NCI-H524 (cell line): ENCODE data around the gene DENND4B.

Experiments
- DNase-seq, 2 experiments: peaks; one replicate each; lab custom pipeline; 2025; lab: John Stamatoyannopoulos, UW

Gene DENND4B

GRCh38 chr1:153968408-153968807 is 21.9 kb upstream of the DENND4B start:
- DNase-seq, result no peak

DNA sequence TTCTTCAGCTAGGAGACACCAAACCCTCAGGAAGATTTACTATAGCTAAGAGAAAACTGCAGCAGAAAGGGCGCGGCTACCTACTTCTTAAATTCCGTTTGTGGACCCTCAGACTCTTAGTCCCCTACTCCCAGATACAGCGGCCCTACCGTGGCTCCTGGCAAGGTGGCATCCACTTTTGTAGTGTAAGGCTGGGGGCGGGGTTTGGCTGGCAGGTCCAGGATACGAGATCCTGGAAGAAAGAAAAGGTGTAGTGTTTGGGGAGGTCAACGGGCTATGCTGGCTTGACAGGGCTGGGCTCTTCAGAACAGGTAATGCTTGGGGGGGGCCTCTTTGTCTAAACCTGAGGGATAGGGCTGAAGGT is 21.5 kb upstream of the DENND4B start:
- DNase-seq, result no peak

DNA sequence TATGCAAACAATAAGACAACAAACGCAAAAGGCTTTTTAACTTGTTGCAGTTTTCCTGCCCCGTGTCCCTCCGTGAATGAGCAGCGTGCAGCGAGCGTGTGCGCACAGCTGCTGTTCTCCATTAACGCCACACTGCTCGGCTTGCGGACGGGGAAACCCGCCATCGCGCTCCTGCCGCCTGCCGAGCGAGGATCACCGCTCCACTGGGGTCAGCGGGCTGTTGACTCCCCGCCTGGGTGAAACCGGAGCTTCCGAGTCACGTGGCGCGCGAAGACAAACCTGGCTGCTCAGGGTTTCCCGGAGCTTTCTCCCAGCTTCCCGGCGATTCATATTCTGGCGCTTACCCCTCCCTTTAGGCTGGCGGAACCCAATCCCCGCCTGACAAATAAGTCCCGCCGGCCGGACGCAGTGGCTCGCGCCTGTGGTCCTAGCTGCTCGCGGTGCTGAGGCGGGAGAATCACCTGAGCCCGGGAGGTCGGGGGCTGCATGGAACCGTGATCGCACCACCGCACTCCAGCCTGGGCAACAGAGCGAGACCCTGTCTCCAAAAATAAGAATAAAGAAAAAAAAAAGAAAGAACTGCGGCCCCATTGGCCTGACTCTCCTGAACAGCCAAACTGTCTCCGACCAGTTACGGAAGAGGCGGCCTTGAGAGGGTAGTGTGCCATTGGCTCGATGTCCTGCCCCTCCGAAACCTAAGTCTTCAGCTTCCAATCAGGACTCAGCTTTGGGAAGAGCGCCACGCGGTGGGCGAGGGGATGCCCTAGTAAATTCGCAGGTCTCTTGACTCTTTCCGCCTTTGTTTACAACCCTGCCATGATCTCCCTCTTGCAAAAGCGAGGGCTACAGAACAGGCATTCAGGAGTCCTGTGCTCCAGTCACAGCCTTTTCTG is 20.8 kb upstream of the DENND4B start, which contains the start of gene CREB3L4:
CREB3L4 (plus strand) TSS at position 796 of the 893 bp plus-strand sequence. CDS start 624 bp downstream, outside the sequence.
- peak; percentile 93 to 96 for DNase-seq

DNA sequence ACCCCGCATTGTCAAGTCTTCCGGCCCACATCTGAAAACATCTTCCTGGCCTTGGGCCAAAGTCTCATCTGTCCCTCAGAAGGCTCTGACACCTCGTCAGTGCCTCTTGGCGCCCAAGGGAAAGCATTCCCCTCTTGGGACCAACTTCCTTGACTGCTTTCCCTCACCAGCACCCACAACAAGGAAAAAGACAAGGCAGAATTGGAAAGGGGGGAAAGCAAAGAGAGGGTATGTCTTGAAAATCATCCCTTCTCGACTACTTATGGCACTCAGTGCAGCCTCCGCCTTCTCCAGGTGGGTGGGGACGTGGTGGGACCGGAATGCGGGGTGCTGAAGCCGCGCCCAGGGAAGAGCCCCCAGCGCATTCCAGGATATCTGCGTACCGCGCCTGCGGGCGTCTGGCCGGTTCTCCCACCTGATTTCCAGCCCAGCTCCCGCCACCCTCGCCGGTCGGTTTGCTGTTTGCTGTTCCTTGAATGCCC is 17.4 kb upstream of the DENND4B start:
- DNase-seq, result peak; percentile 47 to 50

DNA sequence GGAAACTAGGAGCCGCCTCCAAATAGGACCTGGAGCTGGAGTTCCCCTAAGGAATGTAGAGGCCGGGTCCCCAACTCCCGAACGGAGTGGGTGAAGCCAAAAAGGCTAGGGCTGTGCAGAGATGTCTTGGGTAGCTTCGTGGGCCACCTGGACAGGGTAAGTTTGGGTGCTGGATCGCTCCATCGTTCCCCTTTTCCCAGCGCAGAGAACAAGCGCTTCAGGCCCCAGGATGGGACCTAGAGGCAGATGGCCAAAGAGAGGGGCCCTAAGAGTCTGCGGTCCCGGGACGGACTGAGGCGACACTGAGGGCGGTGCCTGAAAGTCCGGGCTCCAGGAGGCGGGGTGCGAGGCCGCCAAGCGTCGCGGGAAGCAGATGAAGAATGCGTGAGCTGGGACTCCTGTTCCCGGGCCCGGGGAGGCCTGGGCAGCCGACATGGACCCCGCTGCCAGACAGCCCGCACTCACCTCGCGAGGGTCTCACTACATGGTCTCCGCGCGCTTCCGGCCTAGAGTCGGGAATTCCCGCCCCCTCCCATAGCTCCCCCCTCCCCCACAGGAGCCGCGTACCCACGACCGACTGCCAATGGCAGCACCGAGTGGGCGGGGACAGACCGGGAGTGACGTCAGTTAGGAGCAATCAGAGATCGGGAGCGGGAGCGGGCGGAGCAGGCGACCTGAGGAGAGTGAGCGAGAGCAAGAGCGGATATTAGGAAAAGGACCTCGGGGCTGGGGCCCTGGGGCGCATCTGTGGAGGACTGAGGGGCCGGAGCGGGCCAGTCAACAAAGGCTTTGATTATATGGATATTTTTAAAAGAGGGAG is 16.7 kb upstream of the DENND4B start, which contains the start of gene SLC39A1:
SLC39A1 (minus strand) TSS at position 508 of the 820 bp plus-strand sequence. CDS start 822 bp downstream, outside the sequence.
- DNase-seq, result peak; percentile 89 to 97

DNA sequence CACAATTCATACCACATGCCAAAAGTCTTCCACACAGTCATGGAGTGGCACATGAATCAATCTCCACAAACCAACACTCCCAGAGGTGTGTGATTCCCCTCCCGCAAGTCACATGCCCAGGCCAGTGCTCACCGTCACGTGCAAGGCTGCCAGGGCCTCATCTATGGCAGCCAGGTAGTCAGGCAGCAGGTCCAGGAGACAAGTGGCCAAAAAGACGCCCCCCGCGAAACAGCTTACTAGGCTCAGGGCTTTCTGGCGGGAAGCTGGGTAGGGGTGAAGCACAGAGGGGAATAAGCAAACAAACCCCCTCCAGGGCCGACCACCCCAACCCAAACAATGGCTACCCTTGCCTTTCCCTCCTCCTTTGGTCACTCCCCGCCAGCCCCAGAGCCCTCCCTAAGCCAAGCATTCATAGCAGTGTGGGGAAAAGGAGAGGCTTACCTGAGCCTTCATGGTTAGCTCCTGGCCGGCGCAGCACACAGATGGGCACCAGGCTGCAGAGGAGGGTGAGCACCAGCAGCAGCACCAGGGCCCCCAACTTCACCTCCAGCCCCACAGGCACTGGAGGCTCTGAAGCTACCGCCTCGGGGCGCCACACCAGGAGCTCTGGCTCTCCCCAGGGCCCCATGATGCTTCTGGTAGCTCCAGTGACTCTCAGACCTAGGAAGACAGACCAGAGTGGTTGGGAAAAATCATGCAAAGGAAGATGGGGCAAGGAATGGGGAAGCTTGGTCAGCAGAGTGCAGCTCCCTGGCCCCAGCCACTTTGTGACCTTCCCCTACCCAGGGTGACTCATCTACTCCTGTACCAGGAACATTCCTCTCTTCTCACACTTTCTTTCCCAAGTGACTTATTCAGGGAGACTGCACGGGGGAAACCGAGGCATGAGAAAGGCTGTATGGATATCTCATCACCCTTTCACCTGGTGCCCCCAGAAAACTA is 15.8 kb upstream of the DENND4B start:
- no peak for DNase-seq

DNA sequence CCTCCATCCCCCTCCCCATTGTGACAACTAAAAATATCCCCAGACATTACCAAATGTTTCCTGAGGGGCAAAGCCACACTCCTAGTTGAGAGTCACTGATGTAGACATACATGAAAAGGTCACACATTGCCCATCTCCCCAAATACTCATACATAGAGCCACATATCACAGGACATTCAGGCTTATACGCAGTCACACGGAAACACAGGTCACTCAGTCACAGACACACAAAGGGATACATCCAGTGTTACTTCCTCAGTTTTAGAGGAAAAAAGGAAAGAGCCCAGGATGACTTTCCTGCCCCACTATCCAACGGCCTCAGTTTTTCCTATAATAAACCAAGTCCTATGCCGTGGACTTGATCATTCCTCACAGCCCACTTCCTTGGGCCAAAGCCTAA is 14.9 kb upstream of the DENND4B start:
- DNase-seq, result no peak

DNA sequence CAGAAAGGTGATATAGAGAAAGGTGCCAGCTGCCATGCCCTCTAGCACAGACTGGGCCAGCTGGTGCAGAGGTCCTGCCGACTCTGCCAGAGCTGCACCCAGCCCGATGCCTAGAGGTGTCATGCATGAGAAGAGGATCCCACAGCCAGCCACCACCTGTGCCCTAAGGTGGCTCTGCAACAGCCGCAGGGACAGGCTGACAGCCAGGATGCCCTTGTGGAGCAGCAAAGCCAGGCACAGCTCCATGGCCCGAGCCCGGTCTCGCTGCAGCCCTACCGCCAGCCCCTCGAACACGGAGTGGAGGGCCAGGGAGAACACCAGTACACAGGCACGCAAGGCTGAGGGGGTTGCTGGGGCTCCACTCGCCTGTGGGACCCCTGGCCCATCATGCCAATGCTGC is 13.7 kb upstream of the DENND4B start:
- no peak for DNase-seq

GRCh38 chr1:153959454-153959853 is 12.9 kb upstream of the DENND4B start:
- DNase-seq, result no peak

DNA sequence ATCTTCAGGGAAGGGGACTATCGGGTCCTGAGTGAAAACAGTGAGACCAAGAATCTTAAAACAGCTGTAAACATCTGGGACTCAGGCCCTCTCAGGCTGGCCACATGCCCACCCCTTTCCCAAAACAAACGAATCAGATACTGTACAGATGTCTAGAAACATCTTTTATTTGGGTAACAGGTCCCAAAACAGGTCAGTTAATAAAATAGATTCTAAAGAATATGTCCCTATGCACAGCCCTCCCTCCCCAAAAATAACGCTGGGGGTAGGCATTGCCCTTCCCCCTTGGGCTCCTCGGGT is 12.4 kb upstream of the DENND4B start:
- no peak for DNase-seq

GRCh38 chr1:153958111-153958960 is 11.8 kb upstream of the DENND4B start, which contains the start of gene CRTC2:
TSS of gene CRTC2 (minus strand) at chr1:153958612. CDS start at chr1:153958497, 115 bp downstream.
- DNase-seq, result peak; percentile 96 to 97

GRCh38 chr1:153957744-153958110 is 11.2 kb upstream of the DENND4B start:
- peak in 1 of 2 experiments; percentile 28 for DNase-seq

- DNase-seq, result no peak
Measured at GRCh38 chr1:153956997-153957715, 10.6 kb upstream of the DENND4B start.

- DNase-seq, result no peak
Measured at GRCh38 chr1:153954826-153955225, 8.3 kb upstream of the DENND4B start.

DNA sequence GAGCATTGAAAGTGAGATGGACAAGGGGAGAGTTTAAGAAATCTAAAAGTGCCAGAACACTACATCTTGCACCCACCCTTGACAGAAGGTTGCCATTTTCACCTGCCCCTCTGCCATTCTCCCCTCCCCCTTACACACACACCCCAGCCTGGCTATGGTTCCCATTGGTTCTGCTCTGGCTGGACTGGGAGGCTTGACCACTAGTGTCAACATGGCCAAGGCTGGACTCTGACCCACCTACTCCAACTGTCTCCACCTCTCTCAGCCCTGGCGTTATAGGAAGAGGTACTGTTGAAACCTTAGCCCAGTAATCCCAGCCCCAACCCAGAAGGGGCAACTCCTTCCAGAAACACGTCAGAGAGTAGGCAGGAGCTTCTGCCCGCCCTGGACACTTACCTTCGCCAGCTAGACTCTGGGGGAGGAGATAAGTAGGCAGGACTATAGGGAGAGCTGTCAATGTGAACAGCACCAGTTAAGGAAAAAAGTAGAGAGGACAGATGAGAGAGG is 7.4 kb upstream of the DENND4B start:
- no peak for DNase-seq

DNA sequence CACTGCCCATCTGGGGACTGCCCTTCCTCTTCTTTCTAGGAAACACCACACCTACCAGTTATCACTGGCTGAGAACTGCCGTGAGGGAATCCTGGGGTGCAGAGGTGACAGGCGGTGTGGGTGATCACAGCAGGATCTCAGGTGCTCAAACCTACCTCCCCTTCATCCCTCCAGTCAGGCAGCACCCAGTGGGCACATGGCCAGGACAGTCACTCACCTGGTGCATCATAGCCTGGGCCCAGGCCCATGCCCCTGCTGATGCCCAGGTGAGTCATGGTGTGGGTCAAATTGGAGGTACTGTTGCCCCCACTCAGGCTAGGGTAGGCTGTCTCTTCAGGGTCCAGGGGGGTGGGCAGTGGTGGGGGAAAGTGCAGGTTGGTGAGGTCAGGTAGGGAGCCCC is 5.3 kb upstream of the DENND4B start:
- no peak for DNase-seq

DNA sequence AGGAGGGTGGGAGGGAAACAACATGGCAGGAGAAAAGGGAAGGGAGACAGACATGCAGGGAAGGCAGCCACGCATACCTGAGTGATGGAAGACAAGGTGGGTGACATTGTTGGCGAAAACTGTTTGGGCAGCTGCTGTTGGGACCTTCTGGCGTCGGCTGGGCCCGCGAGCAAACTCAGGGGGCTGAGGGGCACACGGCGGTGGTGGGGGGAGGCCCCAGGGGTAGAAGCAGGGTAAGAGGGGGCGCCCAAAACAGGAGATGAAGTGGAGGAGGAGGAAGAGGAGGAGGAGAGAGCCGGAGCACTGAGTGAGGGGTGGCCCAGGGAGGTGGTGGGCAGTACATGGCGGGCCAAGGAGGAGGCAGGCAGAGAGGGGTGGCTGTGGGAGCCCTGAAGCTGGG is 4.7 kb upstream of the DENND4B start:
- no peak for DNase-seq

DNA sequence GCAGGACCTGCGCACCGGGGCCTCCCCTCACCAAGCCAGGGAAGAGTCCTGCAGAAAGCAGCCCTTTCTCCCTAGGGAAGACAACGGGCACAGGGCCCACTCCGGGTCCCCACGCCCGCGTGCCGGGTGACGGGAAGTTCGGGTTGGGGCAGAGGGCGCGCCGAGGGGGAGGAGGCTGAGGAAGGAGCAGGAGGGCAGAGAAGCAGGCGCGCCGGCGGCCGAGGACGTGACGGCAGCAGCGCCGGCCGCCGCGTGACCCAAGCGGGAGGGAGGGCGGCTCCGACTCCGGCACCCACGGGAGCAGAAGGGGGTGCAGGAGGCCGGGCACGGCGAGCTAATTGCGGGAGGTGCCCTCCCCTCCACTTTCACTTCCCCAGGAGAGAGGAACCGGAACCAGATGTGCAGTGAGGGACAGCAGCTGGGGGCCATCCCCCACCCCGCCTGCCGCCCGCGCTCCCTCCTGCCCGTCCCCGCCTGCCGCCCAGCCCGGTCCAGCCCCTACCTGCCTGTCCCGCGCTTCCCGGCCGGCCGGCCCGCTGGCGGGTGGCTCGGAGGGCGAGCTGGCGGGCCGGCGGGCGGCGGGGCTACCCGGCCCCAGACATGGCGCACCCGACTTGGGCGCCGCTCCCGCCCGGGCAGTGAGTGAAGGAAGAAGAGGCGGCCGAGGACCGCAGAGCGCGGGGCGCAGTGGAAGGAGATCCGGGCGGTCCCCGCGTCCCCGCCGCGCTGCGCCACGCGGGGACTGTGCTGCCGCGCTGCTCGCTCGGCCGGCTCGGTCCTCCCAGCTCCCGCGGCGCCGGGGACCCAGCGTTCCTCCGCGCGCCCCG is 510 bp downstream of the DENND4B start:
- DNase-seq, result peak in 1 of 2 experiments; percentile 46
